HG03575 (cell line): Measurements from ENCODE around the gene ANKRD27.
"Not testable (repeated sequence)": the region's sequence is repeated elsewhere in the genome, so short reads cannot be mapped to it uniquely, and the experiment has no call there.

Source experiments
- ATAC-seq: cut with Tn5 transposase; IDR thresholded peaks from one replicate; pipeline ENCODE4 v1.9.1; 2021; ENCODE audit not compliant: unreplicated experiment, insufficient number of reproducible peaks, low FRiP score; ENCODE audit errors: extremely low read depth

Gene ANKRD27

GRCh38 chr19:32619051-32619685, 55.8 kb downstream of the ANKRD27 start:
- ATAC-seq = no peak

- no peak for ATAC-seq
These were observed 59.4 kb downstream of the ANKRD27 start for GRCh38 chr19:32615569-32615968.

- ATAC-seq = no peak
These were observed 60.1 kb downstream of the ANKRD27 start for GRCh38 chr19:32614916-32615315.

GRCh38 chr19:32613008-32613407, 62.0 kb downstream of the ANKRD27 start:
- ATAC-seq = no peak

GRCh38 chr19:32611161-32611560, 63.8 kb downstream of the ANKRD27 start:
- ATAC-seq = no peak

- ATAC-seq = no peak
These were observed 67.5 kb downstream of the ANKRD27 start for GRCh38 chr19:32607479-32607878.

- ATAC-seq = no peak
These were observed 68.7 kb downstream of the ANKRD27 start for GRCh38 chr19:32606289-32606688.

GRCh38 chr19:32605544-32605943, 69.4 kb downstream of the ANKRD27 start:
- ATAC-seq = no peak

GRCh38 chr19:32603961-32604360, 71.0 kb downstream of the ANKRD27 start:
- no peak for ATAC-seq

- ATAC-seq = no peak
These were observed 75.2 kb downstream of the ANKRD27 start for GRCh38 chr19:32599736-32600157.

GRCh38 chr19:32599258-32599657, 75.7 kb downstream of the ANKRD27 start:
- no peak for ATAC-seq

GRCh38 chr19:32598022-32598421, 77.0 kb downstream of the ANKRD27 start:
- no peak for ATAC-seq

- ATAC-seq = no peak
These were observed 79.5 kb downstream of the ANKRD27 start for GRCh38 chr19:32595491-32595890.

- ATAC-seq = no peak
These were observed 81.0 kb downstream of the ANKRD27 start for GRCh38 chr19:32594021-32594420.

GRCh38 chr19:32587747-32588504, 87.1 kb downstream of the ANKRD27 start:
- not testable (repeated sequence) for ATAC-seq

GRCh38 chr19:32581705-32582179, 93.2 kb downstream of the ANKRD27 start:
- no peak for ATAC-seq

GRCh38 chr19:32580901-32581704, 93.9 kb downstream of the ANKRD27 start, which contains the start of gene PDCD5:
Gene PDCD5, plus strand, starts transcription at chr19:32581190. Its CDS starts 72 bp downstream, at chr19:32581262.
- peak; percentile 60 for ATAC-seq

- ATAC-seq = peak; percentile 21
These were observed 94.6 kb downstream of the ANKRD27 start for GRCh38 chr19:32580353-32580900.

GRCh38 chr19:32576790-32577189, 98.2 kb downstream of the ANKRD27 start:
- ATAC-seq = no peak
